ENCODE data around the gene PDZD4. TPM values are rescaled to one million over a fixed set of nuclear protein-coding genes. Genes with fewer than 3 reads are reported as not detected.
A peak's percentile ranks its signal among the peaks of the same experiment; 100 is the strongest.

The PDZD4 gene
- total and polyA plus RNA-seq, 9 of the 15 experiments (the other 6 are each of a cell fraction or from before 2014, with no cell fraction given), result 0.05 to 0.38 (median 0.07) TPM; not detected in 5

GRCh38 chrX:153812220-153812619, 18.1 kb downstream of the PDZD4 start:
- H3K9me3 ChIP-seq (replicated peaks; ENCODE audit: control insufficient read depth, insufficient read depth, low read depth, low read length), result no peaks in the 10 kb centered on the region
- no peaks in the 10 kb centered on the region for H3K9me1 ChIP-seq (ENCODE audit: control insufficient read depth, insufficient read depth, low read length)
- H3K4me1 ChIP-seq (replicated peaks in 1 of 2; ENCODE audit: control insufficient read depth in 2 of 2, insufficient read depth in 2 of 2, low read length in 2 of 2), result peaks cover 5 to 22% of the 10 kb centered on the region in 2 experiments; a peak in 4 of 5 replicates
- CTCF ChIA-PET (ENCODE audit: low intra/inter-chr PET ratio), result no interaction called here
- H3K4me2 ChIP-seq (ENCODE audit: insufficient read depth, low read length), result no peak overlapping the region
- in situ Hi-C loops (cut with MboI), result no loop called here
- no peak for ATAC-seq
- intact Hi-C loops (cut with micrococcal nuclease), result no loop called here
- H3K9ac ChIP-seq (ENCODE audit: insufficient read depth in 1 of 2, low read depth in 2 of 2, low read length in 2 of 2), result no peak overlapping the region
- 2% methylated on average over 12 of the region's 14 CpGs for WGBS (ENCODE audit: insufficient coverage, low coverage, missing lambda C conversion rate)
- DNase-seq (ENCODE audit: extremely low read depth in 1 of 4, low spot score in 3 of 4), result no peak
- H3K27me3 ChIP-seq (ENCODE audit: control insufficient read depth in 2 of 2, insufficient read depth in 2 of 2, low read length in 2 of 2), result peaks cover 16 to 33% of the 10 kb centered on the region in 2 experiments; a peak in 3 of 5 replicates
- BruUV-seq (replicated peaks), result no TSS peak
- POLR2A ChIA-PET, result no interaction called here
- no peak overlapping the region for H2AFZ ChIP-seq (ENCODE audit: low read depth, low read length)
- H3K4me3 ChIP-seq, result no peak overlapping the region
- H3K79me2 ChIP-seq (ENCODE audit: control insufficient read depth, insufficient read depth, low read length), result no peaks in the 10 kb centered on the region
- H3K36me3 ChIP-seq (ENCODE audit: control insufficient read depth, insufficient read depth, low read length), result no peaks in the 10 kb centered on the region
- no peak overlapping the region for H3K27ac ChIP-seq (ENCODE audit: extremely low read depth, low read depth, low read length)
- no peaks in the 10 kb centered on the region; the same call in 1 of the 2 replicates for H4K20me1 ChIP-seq (replicated peaks; ENCODE audit: control insufficient read depth, insufficient read depth, low read length)
- no peak for FAIRE-seq
- TF ChIP-seq PTTG1 (tag; IDR thresholded peaks at IDR 0.05; ENCODE audit: low read depth) (no peak), PCBP1 (IDR thresholded peaks at IDR 0.05; ENCODE audit: low read depth, low read length, poor library complexity, severe bottlenecking) (no peak), NFXL1 (CRISPR knock-in tag; IDR thresholded peaks at IDR 0.05) (no peak), ZNF740 (CRISPR knock-in tag; IDR thresholded peaks at IDR 0.05) (no peak), ZNF740 (tag; IDR thresholded peaks at IDR 0.05) (no peak), RFX1 (IDR thresholded peaks at IDR 0.05) (peak; percentile 77)

Measured in K562 (cell line).